Jurkat, Clone E6-1 (cell line): ENCODE results near the gene CUX1.
"Not testable (repeated sequence)": the region's sequence is repeated elsewhere in the genome, so short reads cannot be mapped to it uniquely, and the experiment has no call there.

Experiments
- DNase-seq: peaks from one replicate; pipeline ENCODE4 v3.0.0-alpha.2; 2011; ENCODE audit warnings: low read depth, low spot score
- H3K4me3 ChIP-seq: 2 replicates; pipeline ENCODE4 v1.5.1; 2011; ENCODE audit warnings: mild to moderate bottlenecking, low read length, control low read depth, moderate library complexity

The CUX1 gene

GRCh38 chr7:101864039-101864438, 46.6 kb downstream of the CUX1 start:
- DNase-seq, result no peak
- no peak overlapping the region for H3K4me3 ChIP-seq

GRCh38 chr7:101865031-101865430, 47.6 kb downstream of the CUX1 start:
- no peak overlapping the region for H3K4me3 ChIP-seq
- no peak for DNase-seq

- no peak overlapping the region for H3K4me3 ChIP-seq
- no peak for DNase-seq
Measured at GRCh38 chr7:101865455-101865854, 48.0 kb downstream of the CUX1 start.

- DNase-seq, result no peak
- no peak overlapping the region for H3K4me3 ChIP-seq
Measured at GRCh38 chr7:101866328-101866727, 48.9 kb downstream of the CUX1 start.

GRCh38 chr7:101867265-101867664, 49.8 kb downstream of the CUX1 start:
- H3K4me3 ChIP-seq, result no peak overlapping the region
- DNase-seq, result no peak

GRCh38 chr7:101867681-101868080, 50.3 kb downstream of the CUX1 start:
- H3K4me3 ChIP-seq, result not testable (repeated sequence)

GRCh38 chr7:101868191-101868950, 50.9 kb downstream of the CUX1 start:
- DNase-seq, result no peak
- no peak overlapping the region for H3K4me3 ChIP-seq

More at GRCh38 chr7:101867681-101868080, 50.3 kb downstream of the CUX1 start:
- DNase-seq, result not testable (repeated sequence)

- no peak for DNase-seq
- H3K4me3 ChIP-seq, result no peak overlapping the region
Measured at GRCh38 chr7:101869026-101869900, 51.8 kb downstream of the CUX1 start.

- DNase-seq, result no peak
- H3K4me3 ChIP-seq, result no peak overlapping the region
Measured at GRCh38 chr7:101869901-101870290, 52.5 kb downstream of the CUX1 start.

GRCh38 chr7:101870361-101871062, 53.1 kb downstream of the CUX1 start:
- no peak overlapping the region for H3K4me3 ChIP-seq
- DNase-seq, result no peak

- H3K4me3 ChIP-seq, result no peak overlapping the region
Measured at GRCh38 chr7:101871351-101871750, 53.9 kb downstream of the CUX1 start.

GRCh38 chr7:101874028-101874427, 56.6 kb downstream of the CUX1 start:
- DNase-seq, result no peak
- H3K4me3 ChIP-seq, result no peak overlapping the region

More at GRCh38 chr7:101871351-101871750, 53.9 kb downstream of the CUX1 start:
- DNase-seq, result no peak

GRCh38 chr7:101875283-101875846, 57.9 kb downstream of the CUX1 start:
- no peak for DNase-seq
- H3K4me3 ChIP-seq, result no peak overlapping the region

GRCh38 chr7:101877882-101878591, 60.6 kb downstream of the CUX1 start:
- DNase-seq, result no peak
- no peak overlapping the region for H3K4me3 ChIP-seq

GRCh38 chr7:101878938-101879337, 61.5 kb downstream of the CUX1 start:
- H3K4me3 ChIP-seq, result no peak overlapping the region
- no peak for DNase-seq

GRCh38 chr7:101879565-101879964, 62.1 kb downstream of the CUX1 start:
- DNase-seq, result no peak
- H3K4me3 ChIP-seq, result no peak overlapping the region

GRCh38 chr7:101880282-101881054, 63.0 kb downstream of the CUX1 start:
- no peak overlapping the region for H3K4me3 ChIP-seq
- no peak for DNase-seq

- no peak overlapping the region for H3K4me3 ChIP-seq
- DNase-seq, result no peak
Measured at GRCh38 chr7:101882005-101882421, 64.6 kb downstream of the CUX1 start.
